ENCODE data around the gene ARAP3. TPM values are rescaled to one million over a fixed set of nuclear protein-coding genes. Genes with fewer than 3 reads are reported as not detected.

ARAP3 gene
- total and polyA plus RNA-seq, 2 experiments from 2014 or later = 18.4 to 33.2 TPM

DNA sequence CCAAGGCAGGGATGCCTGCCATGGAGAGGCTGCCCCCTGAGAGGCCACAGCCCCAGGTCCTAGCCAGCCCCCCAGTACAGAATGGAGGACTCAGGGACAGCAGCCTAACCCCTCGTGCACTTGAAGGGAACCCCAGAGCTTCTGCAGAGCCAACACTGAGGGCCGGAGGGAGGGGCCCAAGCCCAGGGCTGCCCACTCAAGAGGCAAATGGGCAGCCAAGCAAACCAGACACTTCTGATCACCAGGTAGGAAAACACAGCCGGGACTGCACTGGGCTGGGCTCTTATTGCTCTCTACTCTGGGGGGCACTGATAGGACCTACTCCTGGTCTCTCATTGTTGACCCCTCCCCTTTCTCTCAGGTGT lies 42.0 kb downstream of the ARAP3 start:
- Mint-ChIP-seq H3K27me3 (ENCODE audit: insufficient read depth, low read depth, poor library complexity) (peaks cover 8% of the 10 kb centered on the region), H3K4me1 (peaks cover 29% of the 10 kb centered on the region), H3K4me3 (no peak overlapping the region), H3K9me3 (no peaks in the 10 kb centered on the region), H3K27ac (no peak overlapping the region), H3K36me3 (ENCODE audit: low read depth) (peaks cover 37% of the 10 kb centered on the region)
- no peak overlapping the region for H3K27ac ChIP-seq (ENCODE audit: low read depth)
- no peak for TF ChIP-seq EZH2phosphoT487 (IDR thresholded peaks at IDR 0.05; ENCODE audit: unreplicated experiment)
- TF ChIP-seq, protein P1, sequence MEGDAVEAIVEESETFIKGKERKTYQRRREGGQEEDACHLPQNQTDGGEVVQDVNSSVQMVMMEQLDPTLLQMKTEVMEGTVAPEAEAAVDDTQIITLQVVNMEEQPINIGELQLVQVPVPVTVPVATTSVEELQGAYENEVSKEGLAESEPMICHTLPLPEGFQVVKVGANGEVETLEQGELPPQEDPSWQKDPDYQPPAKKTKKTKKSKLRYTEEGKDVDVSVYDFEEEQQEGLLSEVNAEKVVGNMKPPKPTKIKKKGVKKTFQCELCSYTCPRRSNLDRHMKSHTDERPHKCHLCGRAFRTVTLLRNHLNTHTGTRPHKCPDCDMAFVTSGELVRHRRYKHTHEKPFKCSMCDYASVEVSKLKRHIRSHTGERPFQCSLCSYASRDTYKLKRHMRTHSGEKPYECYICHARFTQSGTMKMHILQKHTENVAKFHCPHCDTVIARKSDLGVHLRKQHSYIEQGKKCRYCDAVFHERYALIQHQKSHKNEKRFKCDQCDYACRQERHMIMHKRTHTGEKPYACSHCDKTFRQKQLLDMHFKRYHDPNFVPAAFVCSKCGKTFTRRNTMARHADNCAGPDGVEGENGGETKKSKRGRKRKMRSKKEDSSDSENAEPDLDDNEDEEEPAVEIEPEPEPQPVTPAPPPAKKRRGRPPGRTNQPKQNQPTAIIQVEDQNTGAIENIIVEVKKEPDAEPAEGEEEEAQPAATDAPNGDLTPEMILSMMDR (conservative IDR thresholded peaks at IDR 0.05; ENCODE audit: low read depth in 2 of 2) = no peak
- TF ChIP-seq POLR2AphosphoS5 (IDR thresholded peaks at IDR 0.05; ENCODE audit: low read depth) = no peak
- TF ChIP-seq ZNF331 (CRISPR knock-in tag; IDR thresholded peaks at IDR 0.05; ENCODE audit: low read depth) = no peak
- no peak for TF ChIP-seq CREB1 (CRISPR knock-in tag; IDR thresholded peaks at IDR 0.05; ENCODE audit: low read depth)
- no peak for TF ChIP-seq EZH2 (IDR thresholded peaks at IDR 0.05; ENCODE audit: low read depth, unreplicated experiment)
- TF ChIP-seq NANOG (IDR thresholded peaks at IDR 0.05; ENCODE audit: borderline replicate concordance) = no peak
- no peak for TF ChIP-seq JUNB (IDR thresholded peaks at IDR 0.05; ENCODE audit: unreplicated experiment)
- TF ChIP-seq, protein P2, sequence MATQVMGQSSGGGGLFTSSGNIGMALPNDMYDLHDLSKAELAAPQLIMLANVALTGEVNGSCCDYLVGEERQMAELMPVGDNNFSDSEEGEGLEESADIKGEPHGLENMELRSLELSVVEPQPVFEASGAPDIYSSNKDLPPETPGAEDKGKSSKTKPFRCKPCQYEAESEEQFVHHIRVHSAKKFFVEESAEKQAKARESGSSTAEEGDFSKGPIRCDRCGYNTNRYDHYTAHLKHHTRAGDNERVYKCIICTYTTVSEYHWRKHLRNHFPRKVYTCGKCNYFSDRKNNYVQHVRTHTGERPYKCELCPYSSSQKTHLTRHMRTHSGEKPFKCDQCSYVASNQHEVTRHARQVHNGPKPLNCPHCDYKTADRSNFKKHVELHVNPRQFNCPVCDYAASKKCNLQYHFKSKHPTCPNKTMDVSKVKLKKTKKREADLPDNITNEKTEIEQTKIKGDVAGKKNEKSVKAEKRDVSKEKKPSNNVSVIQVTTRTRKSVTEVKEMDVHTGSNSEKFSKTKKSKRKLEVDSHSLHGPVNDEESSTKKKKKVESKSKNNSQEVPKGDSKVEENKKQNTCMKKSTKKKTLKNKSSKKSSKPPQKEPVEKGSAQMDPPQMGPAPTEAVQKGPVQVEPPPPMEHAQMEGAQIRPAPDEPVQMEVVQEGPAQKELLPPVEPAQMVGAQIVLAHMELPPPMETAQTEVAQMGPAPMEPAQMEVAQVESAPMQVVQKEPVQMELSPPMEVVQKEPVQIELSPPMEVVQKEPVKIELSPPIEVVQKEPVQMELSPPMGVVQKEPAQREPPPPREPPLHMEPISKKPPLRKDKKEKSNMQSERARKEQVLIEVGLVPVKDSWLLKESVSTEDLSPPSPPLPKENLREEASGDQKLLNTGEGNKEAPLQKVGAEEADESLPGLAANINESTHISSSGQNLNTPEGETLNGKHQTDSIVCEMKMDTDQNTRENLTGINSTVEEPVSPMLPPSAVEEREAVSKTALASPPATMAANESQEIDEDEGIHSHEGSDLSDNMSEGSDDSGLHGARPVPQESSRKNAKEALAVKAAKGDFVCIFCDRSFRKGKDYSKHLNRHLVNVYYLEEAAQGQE (IDR thresholded peaks at IDR 0.05; ENCODE audit: unreplicated experiment) = no peak
- H3K27me3 ChIP-seq (ENCODE audit: insufficient read depth) = peaks cover 3% of the 10 kb centered on the region; the same call in 1 of the 2 replicates
- no peak for DNase-seq (ENCODE audit: low spot score)
- H4K20me1 ChIP-seq (replicated peaks; ENCODE audit: insufficient read depth) = peaks cover 14% of the 10 kb centered on the region
- peaks cover 19% of the 10 kb centered on the region for H3K4me1 ChIP-seq (ENCODE audit: insufficient read depth)
- no peak for ATAC-seq
- H3K79me2 ChIP-seq (replicated peaks; ENCODE audit: insufficient read depth) = peaks cover 16% of the 10 kb centered on the region
- 0 out of 2 replicates have a peak, but pooled peaks cover 13% of the 10 kb centered on the region for H3F3A ChIP-seq (replicated peaks; ENCODE audit: low read depth)
- H3K4me2 ChIP-seq = no peak overlapping the region
- no peaks in the 10 kb centered on the region for H3K9me2 ChIP-seq (ENCODE audit: insufficient read depth)
- 0 out of 2 replicates have a peak, but pooled peaks cover 3% of the 10 kb centered on the region for H3K36me3 ChIP-seq (ENCODE audit: insufficient read depth)
- H2AFZ ChIP-seq = no peak overlapping the region
- H3K4me3 ChIP-seq = no peak overlapping the region

DNA sequence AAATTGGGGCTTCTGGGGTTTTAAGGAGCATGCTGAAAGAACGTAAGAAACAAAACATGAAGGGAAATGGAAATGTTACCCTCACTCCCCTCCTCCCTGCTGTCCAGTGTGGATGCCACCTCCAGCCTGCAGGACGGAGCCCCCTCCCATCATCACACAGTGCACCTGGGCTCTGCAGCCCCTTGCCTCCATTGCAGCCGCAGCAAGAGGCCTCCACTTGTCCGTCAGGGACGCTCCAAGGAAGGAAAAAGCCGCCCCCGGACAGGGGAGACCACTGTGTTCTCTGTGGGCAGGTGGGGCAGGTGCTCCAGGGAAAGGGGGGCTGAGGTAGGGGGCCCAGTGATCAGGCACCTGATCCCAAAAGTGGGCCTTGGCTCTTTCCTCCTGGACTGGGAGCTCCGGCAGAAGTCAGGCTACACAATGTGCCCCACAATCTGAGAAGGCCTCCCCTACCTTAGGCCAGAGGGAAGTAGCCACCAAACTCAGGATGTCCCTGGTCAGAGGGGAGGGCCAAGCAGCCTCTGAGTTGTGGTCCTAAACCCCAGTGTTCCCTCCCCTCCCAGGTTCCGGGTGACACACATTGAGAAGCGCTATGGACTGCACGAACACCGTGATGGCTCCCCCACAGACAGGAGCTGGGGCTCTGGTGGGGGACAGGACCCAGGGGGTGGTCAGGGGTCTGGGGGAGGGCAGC lies 42.5 kb downstream of the ARAP3 start:
- H3K27me3 Mint-ChIP-seq (ENCODE audit: insufficient read depth, low read depth, poor library complexity) = peaks cover 8% of the 10 kb centered on the region
- Histone ChIP-seq H3K27ac (ENCODE audit: low read depth) (no peak overlapping the region), H3K36me3 (ENCODE audit: insufficient read depth) (0 out of 2 replicates have a peak, but pooled peaks cover 3% of the 10 kb centered on the region), H3K9me2 (ENCODE audit: insufficient read depth) (no peaks in the 10 kb centered on the region), H3K27me3 (ENCODE audit: insufficient read depth) (peaks cover 3% of the 10 kb centered on the region; the same call in 1 of the 2 replicates), H2AFZ (no peak overlapping the region), H4K20me1 (replicated peaks; ENCODE audit: insufficient read depth) (peaks cover 19% of the 10 kb centered on the region), H3K4me2 (no peak overlapping the region), H3F3A (replicated peaks; ENCODE audit: low read depth) (0 out of 2 replicates have a peak, but pooled peaks cover 14% of the 10 kb centered on the region), H3K4me3 (no peak overlapping the region), H3K79me2 (replicated peaks; ENCODE audit: insufficient read depth) (peaks cover 21% of the 10 kb centered on the region), H3K4me1 (ENCODE audit: insufficient read depth) (peaks cover 20% of the 10 kb centered on the region)
- no peaks in the 10 kb centered on the region for H3K9me3 Mint-ChIP-seq
- peak overlapping the region; percentile 9; the same call in 1 of the 3 replicates for H3K4me3 Mint-ChIP-seq
- peaks cover 34% of the 10 kb centered on the region for H3K4me1 Mint-ChIP-seq
- ATAC-seq (no peak), DNase-seq (ENCODE audit: low spot score) (no peak)
- H3K36me3 Mint-ChIP-seq (ENCODE audit: low read depth) = peaks cover 34% of the 10 kb centered on the region
- no peak overlapping the region for H3K27ac Mint-ChIP-seq
- no peak for TF ChIP-seq POLR2AphosphoS5 (IDR thresholded peaks at IDR 0.05; ENCODE audit: low read depth)
- no peak for TF ChIP-seq ZNF331 (CRISPR knock-in tag; IDR thresholded peaks at IDR 0.05; ENCODE audit: low read depth)
- TF ChIP-seq NANOG (IDR thresholded peaks at IDR 0.05; ENCODE audit: borderline replicate concordance) = no peak
- TF ChIP-seq STAT1 (IDR thresholded peaks at IDR 0.05; ENCODE audit: unreplicated experiment) = no peak
- TF ChIP-seq, protein P1 (conservative IDR thresholded peaks at IDR 0.05; ENCODE audit: low read depth in 2 of 2) = no peak
- TF ChIP-seq JUNB (IDR thresholded peaks at IDR 0.05; ENCODE audit: unreplicated experiment) = no peak
- TF ChIP-seq CREB1 (CRISPR knock-in tag; IDR thresholded peaks at IDR 0.05; ENCODE audit: low read depth) = no peak
- TF ChIP-seq, protein P2 (IDR thresholded peaks at IDR 0.05; ENCODE audit: unreplicated experiment) = no peak
- no peak for TF ChIP-seq EZH2phosphoT487 (IDR thresholded peaks at IDR 0.05; ENCODE audit: unreplicated experiment)
- TF ChIP-seq ZNF114 (CRISPR knock-in tag; IDR thresholded peaks at IDR 0.05) = no peak
